ENCODE data around the gene SLC22A8. TPM values are rescaled to one million over a fixed set of nuclear protein-coding genes. Genes with fewer than 3 reads are reported as not detected.

The SLC22A8 gene
- total and polyA plus RNA-seq, 2 of the 4 experiments (the other 2 are of a cell fraction), result not detected

DNA sequence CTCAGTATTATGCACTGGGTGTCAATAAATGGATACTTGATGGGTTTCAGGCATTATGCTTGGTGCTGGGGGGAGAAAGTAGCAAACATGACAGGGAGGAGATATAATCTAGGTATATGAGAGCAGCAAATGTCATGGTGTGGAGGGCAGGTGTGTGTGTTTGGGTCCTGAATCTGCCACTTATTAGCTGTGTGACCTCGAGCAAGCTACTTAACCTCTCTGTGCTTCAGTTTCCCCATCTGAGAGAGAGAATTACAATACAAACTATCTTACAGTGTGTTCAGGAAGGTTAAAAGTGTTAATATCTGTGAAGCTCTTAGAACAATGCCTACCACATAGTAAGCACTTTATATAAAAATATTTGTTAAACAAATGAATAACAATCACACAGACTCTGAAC is 2.8 kb downstream of the SLC22A8 start:
- H4K91ac ChIP-seq (ENCODE audit: insufficient read depth, low read depth, low read length), result no peak overlapping the region
- H2BK15ac ChIP-seq (ENCODE audit: low read depth, low read length), result no peak overlapping the region
- H2BK20ac ChIP-seq (ENCODE audit: low read depth, low read length), result no peak overlapping the region
- no peak for DNase-seq
- no peak overlapping the region for H2BK5ac ChIP-seq (ENCODE audit: low read depth, low read length, poor library complexity, severe bottlenecking)
- H3K9ac ChIP-seq (ENCODE audit: low read depth, low read length), result no peak overlapping the region
- no peak overlapping the region for H2AK5ac ChIP-seq (ENCODE audit: low read depth, low read length)
- H2AFZ ChIP-seq (replicated peaks; ENCODE audit: low read length, poor library complexity), result no peak overlapping the region
- ATAC-seq (ENCODE audit: low read depth), result no peak
- no peaks in the 10 kb centered on the region for H3K36me3 ChIP-seq (ENCODE audit: control insufficient read depth, insufficient read depth, low read length)
- H3K9me1 ChIP-seq (ENCODE audit: insufficient read depth, low read length), result no peaks in the 10 kb centered on the region
- H4K8ac ChIP-seq (ENCODE audit: low read depth in 2 of 2, low read length in 2 of 2), result no peak overlapping the region
- ChIA-PET POLR2A (ENCODE audit: unreplicated experiment) (no interaction called here), CTCF (interaction anchor here (0.9 kb wide), 1 partner anchor 107 kb away, joined by 3 read pairs; no protein-coding TSS in a partner anchor)
- H3K14ac ChIP-seq (replicated peaks; ENCODE audit: low read depth, low read length), result no peak overlapping the region
- H3K79me1 ChIP-seq (ENCODE audit: low read depth in 1 of 2, low read length in 2 of 2), result no peaks in the 10 kb centered on the region
- no CpG with 5 or more reads among the region's 1 CpG for WGBS, 2 experiments (ENCODE audit: extremely low coverage in 2 of 2, insufficient read length in 1 of 2)
- no peak overlapping the region for H3K27ac ChIP-seq (ENCODE audit: insufficient read depth, low read length)
- TF ChIP-seq, protein P1, sequence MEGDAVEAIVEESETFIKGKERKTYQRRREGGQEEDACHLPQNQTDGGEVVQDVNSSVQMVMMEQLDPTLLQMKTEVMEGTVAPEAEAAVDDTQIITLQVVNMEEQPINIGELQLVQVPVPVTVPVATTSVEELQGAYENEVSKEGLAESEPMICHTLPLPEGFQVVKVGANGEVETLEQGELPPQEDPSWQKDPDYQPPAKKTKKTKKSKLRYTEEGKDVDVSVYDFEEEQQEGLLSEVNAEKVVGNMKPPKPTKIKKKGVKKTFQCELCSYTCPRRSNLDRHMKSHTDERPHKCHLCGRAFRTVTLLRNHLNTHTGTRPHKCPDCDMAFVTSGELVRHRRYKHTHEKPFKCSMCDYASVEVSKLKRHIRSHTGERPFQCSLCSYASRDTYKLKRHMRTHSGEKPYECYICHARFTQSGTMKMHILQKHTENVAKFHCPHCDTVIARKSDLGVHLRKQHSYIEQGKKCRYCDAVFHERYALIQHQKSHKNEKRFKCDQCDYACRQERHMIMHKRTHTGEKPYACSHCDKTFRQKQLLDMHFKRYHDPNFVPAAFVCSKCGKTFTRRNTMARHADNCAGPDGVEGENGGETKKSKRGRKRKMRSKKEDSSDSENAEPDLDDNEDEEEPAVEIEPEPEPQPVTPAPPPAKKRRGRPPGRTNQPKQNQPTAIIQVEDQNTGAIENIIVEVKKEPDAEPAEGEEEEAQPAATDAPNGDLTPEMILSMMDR (conservative IDR thresholded peaks at IDR 0.05; ENCODE audit: low read depth, low read length), result no peak
- TF ChIP-seq RFX5 (IDR thresholded peaks at IDR 0.05; ENCODE audit: low read depth, low read length), result no peak
- TF ChIP-seq MXI1 (IDR thresholded peaks at IDR 0.05; ENCODE audit: borderline replicate concordance, low read depth, low read length), result no peak
- no peak for TF ChIP-seq MAZ (IDR thresholded peaks at IDR 0.05; ENCODE audit: borderline replicate concordance, low read depth, low read length)
- no peak for TF ChIP-seq BHLHE40 (IDR thresholded peaks at IDR 0.05; ENCODE audit: low read depth, low read length)
- no peak for TF ChIP-seq FOS (IDR thresholded peaks at IDR 0.05; ENCODE audit: low read depth, low read length)
- TF ChIP-seq SMC3 (IDR thresholded peaks at IDR 0.05; ENCODE audit: low read depth, low read length), result no peak
- TF ChIP-seq, protein P2, sequence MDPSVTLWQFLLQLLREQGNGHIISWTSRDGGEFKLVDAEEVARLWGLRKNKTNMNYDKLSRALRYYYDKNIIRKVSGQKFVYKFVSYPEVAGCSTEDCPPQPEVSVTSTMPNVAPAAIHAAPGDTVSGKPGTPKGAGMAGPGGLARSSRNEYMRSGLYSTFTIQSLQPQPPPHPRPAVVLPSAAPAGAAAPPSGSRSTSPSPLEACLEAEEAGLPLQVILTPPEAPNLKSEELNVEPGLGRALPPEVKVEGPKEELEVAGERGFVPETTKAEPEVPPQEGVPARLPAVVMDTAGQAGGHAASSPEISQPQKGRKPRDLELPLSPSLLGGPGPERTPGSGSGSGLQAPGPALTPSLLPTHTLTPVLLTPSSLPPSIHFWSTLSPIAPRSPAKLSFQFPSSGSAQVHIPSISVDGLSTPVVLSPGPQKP (IDR thresholded peaks at IDR 0.05; ENCODE audit: borderline replicate concordance, low read depth, low read length), result no peak
- TF ChIP-seq, protein P3, sequence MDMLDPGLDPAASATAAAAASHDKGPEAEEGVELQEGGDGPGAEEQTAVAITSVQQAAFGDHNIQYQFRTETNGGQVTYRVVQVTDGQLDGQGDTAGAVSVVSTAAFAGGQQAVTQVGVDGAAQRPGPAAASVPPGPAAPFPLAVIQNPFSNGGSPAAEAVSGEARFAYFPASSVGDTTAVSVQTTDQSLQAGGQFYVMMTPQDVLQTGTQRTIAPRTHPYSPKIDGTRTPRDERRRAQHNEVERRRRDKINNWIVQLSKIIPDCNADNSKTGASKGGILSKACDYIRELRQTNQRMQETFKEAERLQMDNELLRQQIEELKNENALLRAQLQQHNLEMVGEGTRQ (IDR thresholded peaks at IDR 0.05; ENCODE audit: low read depth, low read length), result no peak
- no peak for TF ChIP-seq RCOR1 (IDR thresholded peaks at IDR 0.05; ENCODE audit: insufficient replicate concordance, low read length)
- no peaks in the 10 kb centered on the region for H4K20me1 ChIP-seq (ENCODE audit: insufficient read depth, low read length)
- no peak overlapping the region for H3K23ac ChIP-seq (ENCODE audit: low read depth, low read length)
- H3K27me3 ChIP-seq (ENCODE audit: control insufficient read depth, insufficient read depth, low read length), result peaks cover 42% of the 10 kb centered on the region
- H3K4me1 ChIP-seq (ENCODE audit: control insufficient read depth, insufficient read depth, low read length), result no peaks in the 10 kb centered on the region
- intact Hi-C loops (cut with micrococcal nuclease) (no loop called here), dilution Hi-C loops (cut with HindIII; ENCODE audit: low sequenced_read_pairs, unreplicated experiment) (no loop called here), in situ Hi-C loops (cut with MboI; ENCODE audit: low sequenced_read_pairs) (no loop called here)
- no TSS peak for BruUV-seq (replicated peaks)
- H3K56ac ChIP-seq (ENCODE audit: extremely low read depth, insufficient read depth, low read length), result no peak overlapping the region
- no peak overlapping the region for H3K4me3 ChIP-seq (ENCODE audit: insufficient read depth, low read depth, low read length)
- no peak overlapping the region for H2AK9ac ChIP-seq (replicated peaks; ENCODE audit: low read depth, low read length, poor library complexity)
- no peak overlapping the region for H4K5ac ChIP-seq (ENCODE audit: low read depth, low read length)
- no peaks in the 10 kb centered on the region for H3K9me3 ChIP-seq (ENCODE audit: control insufficient read depth, insufficient read depth, low read length)
- no peak overlapping the region for H2BK120ac ChIP-seq (ENCODE audit: low read depth, low read length)
- no peak overlapping the region for H3K18ac ChIP-seq (ENCODE audit: low read depth, low read length)
- no peak overlapping the region for H3K4me2 ChIP-seq (ENCODE audit: low read depth, low read length)
- no peak overlapping the region for H3K4ac ChIP-seq (ENCODE audit: low read depth, low read length)

Data from IMR-90 (cell line).